ENCODE results near the gene CASZ1.

DNA sequence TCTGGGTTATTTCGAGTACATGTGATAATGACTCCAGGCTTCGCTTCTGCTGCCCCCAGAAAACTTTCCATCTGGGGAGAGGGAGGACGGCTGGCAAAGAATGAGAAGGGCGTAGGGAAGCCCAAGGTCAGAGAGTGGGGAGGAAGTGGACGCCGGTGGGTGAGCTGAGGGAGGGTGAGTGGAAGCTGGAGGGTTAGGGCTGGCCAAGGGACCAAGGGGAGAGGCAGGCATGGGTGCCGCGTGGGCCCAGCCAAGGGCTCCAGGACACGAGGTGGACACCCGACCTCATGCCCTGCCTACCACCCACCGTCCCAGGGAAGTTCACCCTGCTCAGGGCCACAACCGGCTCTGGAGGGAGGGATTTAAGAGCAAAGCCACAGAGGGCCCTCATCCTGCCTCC, 75.8 kb downstream of the CASZ1 start:
- TF ChIP-seq, protein P1, sequence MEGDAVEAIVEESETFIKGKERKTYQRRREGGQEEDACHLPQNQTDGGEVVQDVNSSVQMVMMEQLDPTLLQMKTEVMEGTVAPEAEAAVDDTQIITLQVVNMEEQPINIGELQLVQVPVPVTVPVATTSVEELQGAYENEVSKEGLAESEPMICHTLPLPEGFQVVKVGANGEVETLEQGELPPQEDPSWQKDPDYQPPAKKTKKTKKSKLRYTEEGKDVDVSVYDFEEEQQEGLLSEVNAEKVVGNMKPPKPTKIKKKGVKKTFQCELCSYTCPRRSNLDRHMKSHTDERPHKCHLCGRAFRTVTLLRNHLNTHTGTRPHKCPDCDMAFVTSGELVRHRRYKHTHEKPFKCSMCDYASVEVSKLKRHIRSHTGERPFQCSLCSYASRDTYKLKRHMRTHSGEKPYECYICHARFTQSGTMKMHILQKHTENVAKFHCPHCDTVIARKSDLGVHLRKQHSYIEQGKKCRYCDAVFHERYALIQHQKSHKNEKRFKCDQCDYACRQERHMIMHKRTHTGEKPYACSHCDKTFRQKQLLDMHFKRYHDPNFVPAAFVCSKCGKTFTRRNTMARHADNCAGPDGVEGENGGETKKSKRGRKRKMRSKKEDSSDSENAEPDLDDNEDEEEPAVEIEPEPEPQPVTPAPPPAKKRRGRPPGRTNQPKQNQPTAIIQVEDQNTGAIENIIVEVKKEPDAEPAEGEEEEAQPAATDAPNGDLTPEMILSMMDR (IDR thresholded peaks at IDR 0.05): no peak
- no peak for TF ChIP-seq EZH2 (IDR thresholded peaks at IDR 0.05)

Measured in neural progenitor cell (in vitro differentiated cells).